GM18499 (cell line): ENCODE data around the gene ADAMTSL5.
A peak's percentile ranks its signal among the peaks of the same experiment; 100 is the strongest.
"Not testable (repeated sequence)": the region's sequence is repeated elsewhere in the genome, so short reads cannot be mapped to it uniquely, and the experiment has no call there.

Experiments
- ATAC-seq: cut with Tn5 transposase; IDR thresholded peaks from one replicate; pipeline ENCODE4 v1.9.1; 2021; ENCODE audit warnings: moderate number of reproducible peaks; ENCODE audit not compliant: insufficient read depth, unreplicated experiment

Gene ADAMTSL5

GRCh38 chr19:1499231-1499630, 13.6 kb downstream of the ADAMTSL5 start:
- not testable (repeated sequence) for ATAC-seq

DNA sequence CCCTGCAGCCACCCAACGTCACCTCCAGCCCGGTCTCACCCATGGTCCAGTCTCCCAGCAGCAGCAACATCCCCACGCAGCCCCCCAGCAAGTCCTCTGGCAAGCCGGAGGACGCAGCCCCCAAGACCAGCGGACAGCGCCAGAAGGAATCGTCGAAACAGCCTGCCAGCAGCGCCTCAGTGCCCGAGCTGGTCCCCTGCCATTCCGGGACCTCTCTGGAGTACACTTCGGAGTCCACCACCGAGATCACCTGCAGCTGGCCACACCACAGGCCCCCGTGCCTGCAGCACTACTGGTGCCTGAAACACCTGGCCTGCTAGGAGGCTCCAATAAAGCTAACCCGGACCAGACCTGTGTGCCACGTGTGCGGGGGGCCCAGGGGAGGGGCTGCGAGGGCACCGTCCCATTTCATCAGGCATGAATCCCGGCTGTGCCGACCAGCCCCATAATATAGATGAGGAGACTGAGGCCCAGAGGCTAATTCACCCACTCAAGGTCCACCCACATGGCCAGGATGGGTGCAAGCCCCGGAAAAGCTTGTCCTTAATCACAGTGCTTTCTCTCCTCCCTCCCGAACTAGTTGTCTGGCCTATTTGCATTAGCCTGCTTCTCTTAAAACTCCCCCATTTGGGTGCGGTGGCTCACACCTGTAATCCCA, 15.1 kb downstream of the ADAMTSL5 start:
- ATAC-seq: no peak

GRCh38 chr19:1496714-1497577, 15.9 kb downstream of the ADAMTSL5 start:
- no peak for ATAC-seq

DNA sequence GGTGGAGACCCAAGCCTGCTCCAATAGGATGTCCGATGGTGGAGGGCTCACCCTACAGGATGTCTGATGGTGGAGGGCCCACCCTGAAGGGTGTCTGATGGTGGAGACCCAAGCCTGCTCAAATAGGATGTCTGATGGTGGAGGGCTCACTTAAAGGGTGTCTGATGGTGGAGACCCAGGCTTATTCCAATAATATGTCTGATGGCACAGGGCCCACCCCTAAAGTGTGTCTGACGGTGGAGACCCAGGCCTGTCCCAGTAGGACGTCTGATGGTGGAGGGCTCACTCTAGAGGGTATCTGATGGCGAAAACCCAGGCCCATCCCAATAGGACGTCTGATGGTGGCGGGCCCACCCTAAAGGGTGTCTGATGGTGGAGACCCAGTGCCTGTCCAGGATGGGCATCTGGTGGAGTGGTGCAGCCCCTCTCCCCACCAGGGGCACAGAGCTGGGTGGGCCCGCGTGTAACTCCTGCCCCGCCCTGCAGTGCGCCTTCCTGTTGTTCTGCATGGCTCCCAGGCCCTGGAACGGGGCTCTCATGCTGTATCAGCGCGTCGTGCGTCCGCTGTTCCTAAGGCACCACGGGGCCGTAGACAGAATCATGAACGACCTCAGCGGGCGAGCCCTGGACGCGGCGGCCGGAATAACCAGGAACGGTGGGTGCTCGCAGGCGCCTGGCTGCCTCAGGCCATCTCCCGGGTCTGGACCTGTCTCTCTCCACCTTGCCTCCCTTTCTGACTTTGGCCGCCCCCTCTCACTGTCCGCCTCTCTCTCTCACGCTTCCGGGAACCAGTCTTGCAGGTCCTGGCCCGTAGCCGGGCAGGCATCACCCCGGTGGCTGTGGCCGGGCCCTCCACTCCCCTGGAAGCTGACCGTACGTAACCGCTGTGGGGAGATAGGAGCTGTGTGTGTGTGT, 16.8 kb downstream of the ADAMTSL5 start:
- ATAC-seq: no peak

DNA sequence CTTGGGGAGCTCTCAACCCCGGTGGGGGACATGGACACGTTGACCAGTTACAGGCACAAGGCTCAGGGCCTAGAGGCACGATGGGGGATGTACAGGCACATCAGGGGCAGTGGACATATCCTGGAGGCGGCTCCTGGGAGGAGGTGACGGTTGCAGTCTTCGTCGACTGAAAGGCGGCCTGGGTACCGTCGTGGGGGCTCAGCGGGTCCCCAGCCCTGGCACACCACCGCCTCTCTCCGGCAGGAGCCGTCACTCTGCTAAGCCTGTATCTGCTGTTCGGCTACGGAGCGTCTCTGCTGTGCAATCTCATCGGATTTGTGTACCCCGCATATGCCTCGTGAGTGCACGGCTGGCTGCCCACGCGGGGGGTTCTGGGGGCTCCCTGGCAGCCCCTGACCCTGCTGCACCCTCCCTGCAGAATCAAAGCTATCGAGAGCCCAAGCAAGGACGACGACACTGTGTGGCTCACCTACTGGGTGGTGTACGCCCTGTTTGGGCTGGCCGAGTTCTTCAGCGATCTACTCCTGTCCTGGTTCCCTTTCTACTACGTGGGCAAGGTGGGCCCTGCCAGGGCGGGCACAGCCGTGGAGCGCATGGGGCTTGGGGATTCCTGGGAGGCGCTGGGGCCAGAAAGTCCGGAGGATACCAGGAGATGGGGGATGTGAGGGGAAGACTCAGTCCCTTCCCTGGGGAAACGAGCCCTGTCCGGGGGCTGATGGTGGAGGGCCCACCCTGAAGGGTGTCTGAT, 17.6 kb downstream of the ADAMTSL5 start:
- ATAC-seq: no peak

DNA sequence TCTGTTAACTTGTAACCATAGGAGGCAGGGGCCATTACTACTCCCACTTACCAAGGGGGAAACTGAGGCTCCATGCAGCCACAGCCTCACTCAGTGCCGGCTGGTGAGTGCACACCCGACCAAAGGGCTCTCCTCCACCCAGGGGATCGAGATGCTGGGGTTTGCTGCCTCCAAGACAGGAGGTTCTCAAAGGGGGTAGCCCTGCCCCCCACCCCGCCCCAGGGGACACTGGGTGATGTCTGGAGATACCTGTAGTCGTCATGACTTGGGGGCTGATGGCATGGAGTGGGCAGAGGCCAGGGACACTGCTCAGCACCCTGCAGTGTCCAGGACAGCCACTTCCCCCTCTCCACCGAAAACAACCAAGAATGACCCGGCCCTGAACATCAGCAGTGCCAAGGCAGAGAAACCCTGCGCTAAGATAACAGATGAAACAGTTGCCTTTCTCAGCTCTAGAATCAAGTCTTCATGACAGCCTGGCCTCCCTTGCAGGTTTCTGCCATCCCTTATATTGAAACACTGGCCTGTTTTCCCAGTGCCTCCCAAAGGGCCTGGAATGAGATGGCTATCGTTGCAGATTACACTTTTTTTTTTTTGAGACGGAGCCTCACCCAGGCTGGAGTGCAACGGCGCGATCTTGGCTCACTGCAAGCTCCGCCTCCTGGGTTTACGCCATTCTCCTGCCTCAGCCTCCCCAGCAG, 18.6 kb downstream of the ADAMTSL5 start:
- ATAC-seq: no peak

DNA sequence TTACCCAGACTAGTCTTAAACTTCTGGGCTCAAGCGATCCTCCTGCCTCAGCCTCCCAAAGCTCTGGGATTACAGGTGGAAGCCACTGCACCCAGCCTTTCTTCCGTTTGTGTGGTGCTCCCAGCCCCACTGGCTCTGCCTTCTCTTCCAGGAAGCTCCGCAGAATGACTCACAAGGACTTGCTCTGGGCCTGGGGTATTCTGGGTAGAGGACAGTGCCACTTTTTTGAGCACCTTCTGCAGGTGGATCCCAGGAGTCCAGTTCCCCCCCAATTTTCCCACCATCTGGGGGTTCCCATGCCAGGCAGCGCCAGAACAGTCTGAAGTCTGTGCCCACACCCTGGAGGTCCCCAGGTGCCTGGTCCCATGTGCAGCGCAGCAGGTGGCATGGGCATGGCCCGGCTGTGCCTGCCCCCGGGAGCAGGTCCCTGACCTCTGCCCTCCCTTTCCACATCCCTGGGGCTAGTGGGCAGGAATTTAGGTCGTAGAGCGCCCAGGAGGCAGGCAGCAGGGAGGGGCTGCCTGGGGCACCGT, 20.3 kb downstream of the ADAMTSL5 start:
- ATAC-seq: no peak

DNA sequence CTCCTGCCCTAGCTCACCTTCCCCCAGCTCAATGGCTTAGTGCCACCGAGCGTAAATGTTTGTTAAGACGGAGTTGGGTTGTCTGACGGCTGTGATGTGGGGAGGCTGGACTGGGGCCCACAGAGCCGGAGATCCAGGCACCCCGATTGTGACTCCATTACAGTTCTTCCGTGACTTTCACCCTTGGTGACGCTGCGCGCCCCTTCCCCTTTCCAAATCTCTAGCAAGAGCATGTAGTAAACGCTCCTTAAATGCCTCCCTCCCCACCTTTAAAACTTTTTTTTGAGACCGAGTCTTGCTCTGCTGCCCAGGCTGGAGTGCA, 21.0 kb downstream of the ADAMTSL5 start:
- no peak for ATAC-seq

DNA sequence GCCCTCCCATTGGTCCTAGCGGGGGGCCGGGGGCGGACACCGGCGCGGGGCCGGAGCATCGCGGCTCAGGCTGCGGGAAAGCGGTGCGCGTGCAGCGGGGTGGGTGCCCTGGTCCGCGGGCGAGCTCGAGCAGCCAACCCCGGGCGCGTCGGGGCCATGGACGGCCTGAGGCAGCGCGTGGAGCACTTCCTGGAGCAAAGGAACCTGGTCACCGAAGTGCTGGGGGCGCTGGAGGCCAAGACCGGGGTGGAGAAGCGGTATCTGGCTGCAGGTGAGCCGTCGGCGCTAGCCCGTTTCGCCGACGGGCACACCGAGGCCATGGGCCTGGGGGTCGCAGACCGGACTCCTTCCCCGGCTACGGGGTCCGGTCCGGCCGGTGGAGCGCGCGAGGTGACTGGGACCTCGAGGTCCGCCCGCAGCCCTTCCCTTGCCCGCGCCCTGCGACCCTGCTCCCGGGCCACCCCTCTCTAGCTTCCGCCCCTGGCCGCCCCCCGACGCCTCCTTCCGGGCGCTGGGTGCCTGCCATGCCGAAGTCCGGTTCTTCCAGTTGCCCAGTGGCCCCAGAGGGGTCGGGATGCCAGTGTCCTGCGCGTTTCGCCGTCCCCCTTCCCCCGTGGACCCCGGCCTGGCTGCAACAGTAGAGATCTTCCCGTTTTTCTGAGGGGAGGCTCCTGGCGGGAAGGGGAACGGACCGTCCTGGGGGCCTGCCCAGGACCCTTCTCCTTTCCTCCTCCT, 21.5 kb downstream of the ADAMTSL5 start, which contains the start of gene REEP6:
Gene REEP6, plus strand, starts transcription at position 68 of the 735 bp plus-strand sequence. Its CDS starts 89 bp downstream, at position 157.
- no peak for ATAC-seq

GRCh38 chr19:1490311-1491113, 22.3 kb downstream of the ADAMTSL5 start, which contains the start of gene PCSK4:
TSS of gene PCSK4 (minus strand) at chr19:1490350. CDS start at chr19:1490346, 4 bp downstream.
- peak; percentile 76 for ATAC-seq

DNA sequence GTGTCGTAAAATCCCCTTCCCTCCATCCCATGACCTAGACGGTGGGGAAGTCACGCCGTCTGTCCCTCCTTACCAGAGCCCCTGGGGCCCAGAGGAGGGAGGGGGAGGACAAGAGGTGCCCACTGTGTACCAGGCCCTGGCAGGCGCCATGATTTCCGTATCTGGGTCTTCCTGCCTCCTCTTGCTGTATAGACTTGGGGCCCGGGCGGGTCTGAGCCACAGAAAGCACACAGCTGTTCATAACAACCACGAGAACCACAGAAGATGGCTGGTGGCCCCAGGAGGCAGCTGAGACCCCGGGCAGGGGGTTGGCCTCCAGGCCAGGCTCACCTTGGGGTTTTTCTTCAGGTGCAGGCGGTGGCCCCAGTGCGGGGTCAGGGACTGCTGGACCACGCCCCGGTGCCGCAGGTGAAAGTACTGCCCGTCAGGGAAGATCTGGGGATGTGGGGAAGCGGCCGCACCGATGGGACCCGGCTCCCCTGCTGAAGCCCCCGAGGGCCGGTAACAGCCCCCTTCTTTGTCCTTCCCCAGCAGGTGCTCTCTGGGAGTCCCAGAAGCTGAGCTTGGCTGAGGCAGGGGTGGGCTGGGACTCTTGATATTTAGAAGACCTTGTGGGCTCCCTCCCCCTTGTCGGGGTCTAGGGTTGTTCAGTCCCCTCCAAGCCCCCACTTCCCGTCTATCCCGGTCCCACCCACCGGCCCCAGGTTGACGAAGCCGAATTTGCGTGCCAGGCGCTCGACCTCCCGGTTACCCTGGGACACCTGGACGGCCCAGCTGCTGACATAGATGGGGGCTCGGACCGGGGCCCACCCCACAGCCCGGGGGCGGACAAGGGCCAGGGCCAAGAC, 23.1 kb downstream of the ADAMTSL5 start:
- ATAC-seq: no peak

- no peak for ATAC-seq
Observed at GRCh38 chr19:1488282-1488601, 24.6 kb downstream of the ADAMTSL5 start.

- ATAC-seq: no peak
Observed at GRCh38 chr19:1487576-1488281, 25.1 kb downstream of the ADAMTSL5 start.

DNA sequence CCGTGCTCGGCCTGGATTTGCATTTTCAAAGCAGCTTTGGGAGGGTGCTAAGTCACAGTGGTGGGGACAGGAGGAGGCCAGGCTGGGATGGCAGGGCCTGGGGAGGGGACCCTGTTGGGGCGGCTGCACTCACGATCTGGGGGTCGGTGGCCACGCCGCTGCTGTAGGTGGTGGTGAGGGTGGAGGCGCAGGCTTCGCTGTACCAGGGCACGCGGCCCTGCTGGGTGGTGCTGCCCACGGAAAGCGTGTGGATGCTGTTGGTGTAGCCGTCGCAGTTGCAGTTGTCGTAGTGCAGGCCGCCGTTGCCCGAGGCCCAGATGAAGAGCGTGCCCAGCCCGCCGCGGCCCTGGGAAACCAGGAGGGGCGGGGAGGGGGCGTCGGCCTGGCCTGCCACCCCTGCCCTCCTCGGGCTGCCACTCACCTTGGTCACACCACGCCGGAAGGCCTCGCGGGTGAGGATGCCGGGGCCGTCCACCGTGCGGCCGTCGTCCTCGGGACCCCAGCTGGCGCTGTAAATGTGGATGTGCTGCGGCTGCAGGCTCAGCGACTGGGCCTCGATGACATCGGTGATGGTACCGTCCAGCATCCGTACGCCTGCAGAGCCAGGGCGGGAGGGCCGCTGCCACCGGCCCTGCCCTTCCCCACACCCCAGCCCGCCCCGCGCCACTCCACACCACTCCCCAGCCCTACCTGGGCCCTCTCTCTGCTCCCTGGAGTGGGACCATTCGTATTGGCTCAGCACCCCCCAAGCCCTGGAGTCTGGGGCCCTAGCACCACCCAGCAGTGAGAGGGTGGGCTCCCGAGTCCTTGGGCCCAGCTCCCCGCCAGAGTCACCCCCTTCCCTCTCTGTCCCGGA, 25.9 kb downstream of the ADAMTSL5 start:
- ATAC-seq: no peak

- ATAC-seq: no peak
Observed at GRCh38 chr19:1483979-1484428, 28.8 kb downstream of the ADAMTSL5 start.
